Choroid plexus epithelial cell (primary cell): ENCODE measurements around the gene MOCS3.
A peak's percentile ranks its signal among the peaks of the same experiment; 100 is the strongest.

Experiments used
- DNase-seq: peaks from one replicate; pipeline ENCODE4 v3.0.0-alpha.2; 2010; ENCODE audit warnings: low read depth
- H3K4me3 ChIP-seq: 2 replicates; pipeline ENCODE4 v1.5.1; 2011; ENCODE audit warnings: low read depth, mild to moderate bottlenecking, control low read depth, low read length, moderate library complexity
- CTCF ChIP-seq: conservative IDR thresholded peaks from 2 replicates; pipeline ENCODE4 v1.5.1; 2011; ENCODE audit warnings: low read depth, mild to moderate bottlenecking, control low read depth, inconsistent platforms, low read length, moderate library complexity

The MOCS3 gene

GRCh38 chr20:50958615-50959542, at the start of gene MOCS3:
Gene MOCS3, plus strand, starts transcription at chr20:50958818. Its CDS starts 25 bp downstream, at chr20:50958843.
- DNase-seq: peak; percentile 95
- TF ChIP-seq CTCF: no peak
- peak within 1 kb of the TSS; percentile 78 for H3K4me3 ChIP-seq

GRCh38 chr20:50909413-50909812, 49.2 kb upstream of the MOCS3 start:
- DNase-seq: no peak
- H3K4me3 ChIP-seq: no peak overlapping the region
- TF ChIP-seq CTCF: no peak

- DNase-seq: no peak
- H3K4me3 ChIP-seq: no peak overlapping the region
- TF ChIP-seq CTCF: no peak
Observed at GRCh38 chr20:50911030-50911429, 47.6 kb upstream of the MOCS3 start.

GRCh38 chr20:50911716-50912115, 46.9 kb upstream of the MOCS3 start:
- DNase-seq: no peak
- H3K4me3 ChIP-seq: no peak overlapping the region
- no peak for TF ChIP-seq CTCF

GRCh38 chr20:50913690-50914375, 44.8 kb upstream of the MOCS3 start:
- H3K4me3 ChIP-seq: no peak overlapping the region
- no peak for TF ChIP-seq CTCF
- DNase-seq: peak; percentile 76

GRCh38 chr20:50915424-50915823, 43.2 kb upstream of the MOCS3 start:
- H3K4me3 ChIP-seq: no peak overlapping the region
- DNase-seq: peak; percentile 43
- no peak for TF ChIP-seq CTCF
